ENCODE data around the gene ACVRL1.

DNA sequence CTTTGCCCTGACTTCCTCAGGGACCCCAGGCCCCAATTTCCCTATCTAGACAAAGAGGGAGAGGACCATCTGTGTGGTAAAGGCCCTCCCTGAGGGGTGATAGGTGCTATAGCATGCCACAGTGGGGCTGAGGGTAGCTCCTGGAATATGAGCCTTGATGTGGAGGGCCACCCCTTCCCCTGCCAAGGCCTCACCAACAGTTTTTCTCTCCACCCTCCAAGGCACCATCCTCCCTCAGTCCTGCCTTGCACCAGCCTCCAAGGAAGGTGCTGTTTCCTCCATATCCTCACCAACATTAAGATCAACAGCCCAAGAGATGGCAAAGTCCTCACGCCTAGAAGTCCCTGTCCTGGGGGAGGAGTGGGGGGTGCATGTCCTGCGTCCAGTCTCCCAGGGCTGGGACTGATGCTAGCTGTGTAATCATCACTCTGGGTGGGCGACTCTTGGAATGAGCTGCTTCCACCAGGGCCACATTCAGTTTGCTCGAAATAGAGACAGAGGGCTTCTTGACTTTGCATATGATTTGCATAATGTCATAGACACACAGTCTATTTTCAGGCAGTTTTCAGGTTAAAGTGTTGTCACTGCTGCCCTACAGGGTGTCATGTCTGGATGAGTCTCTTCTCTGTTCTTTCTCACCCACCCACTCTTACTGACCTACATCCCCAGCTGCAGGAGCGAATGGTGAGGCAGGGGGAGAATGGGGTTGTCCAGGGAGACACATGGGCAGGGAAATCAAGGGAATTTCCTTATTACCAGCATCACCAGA is 17.4 kb downstream of the ACVRL1 start:
- TF ChIP-seq POLR2A (IDR thresholded peaks at IDR 0.05; ENCODE audit: low read depth, low read length) (no peak), POLR2AphosphoS5 (IDR thresholded peaks at IDR 0.05; ENCODE audit: low read depth, low read length) (no peak)
